D721Med (cell line): ENCODE measurements around the gene ST6GAL2.

ENCODE experiments used
- DNase-seq: peaks from one replicate; pipeline ENCODE4 v3.0.0; 2011; ENCODE audit warnings: low spot score; ENCODE audit not compliant: insufficient read length
- FAIRE-seq: peaks from 2 replicates; lab custom pipeline; 2011; peaks lifted over from hg19 to GRCh38; lab: Jason Lieb, UNC
- CTCF ChIP-seq: IDR thresholded peaks from 2 replicates; pipeline ENCODE4 v1.5.1; 2012; ENCODE audit warnings: mild to moderate bottlenecking, control low read depth; ENCODE audit not compliant: insufficient read depth; ENCODE audit errors: missing control alignments

ST6GAL2 gene

GRCh38 chr2:106759966-106760365 is 126.0 kb downstream of the ST6GAL2 start:
- no peak for TF ChIP-seq CTCF
- FAIRE-seq (no peak), DNase-seq (no peak)

- DNase-seq (no peak), FAIRE-seq (no peak)
- no peak for TF ChIP-seq CTCF
These were observed 127.0 kb downstream of the ST6GAL2 start for GRCh38 chr2:106758901-106759497.
